ENCODE data around the gene DIP2C. TPM values are rescaled to one million over a fixed set of nuclear protein-coding genes. Genes with fewer than 3 reads are reported as not detected.

DIP2C gene
- total RNA-seq, 1 experiment from 2014 or later, result 11.0 TPM

- ATAC-seq (no peak), DNase-seq (ENCODE audit: low spot score) (no peak)
- no peak overlapping the region for H3K27ac Mint-ChIP-seq
- ChIA-PET POLR2A (no interaction called here), CTCF (no interaction called here)
- H3K27me3 Mint-ChIP-seq (ENCODE audit: low read depth), result no peaks in the 10 kb centered on the region
- H3K36me3 Mint-ChIP-seq, result peaks cover 8% of the 10 kb centered on the region
- H3K9me3 Mint-ChIP-seq, result peaks cover 19% of the 10 kb centered on the region
- no peak for TF ChIP-seq SMAD3 (CRISPR knock-in tag; IDR thresholded peaks at IDR 0.05; ENCODE audit: borderline replicate concordance)
- no peak for TF ChIP-seq ZNF317 (CRISPR knock-in tag; IDR thresholded peaks at IDR 0.05; ENCODE audit: borderline replicate concordance, low read depth)
- TF ChIP-seq GRHL2 (CRISPR knock-in tag; IDR thresholded peaks at IDR 0.05; ENCODE audit: insufficient replicate concordance, severe bottlenecking), result no peak
- TF ChIP-seq NFE2L1 (CRISPR knock-in tag; IDR thresholded peaks at IDR 0.05), result no peak
- TF ChIP-seq SP1 (CRISPR knock-in tag; conservative IDR thresholded peaks at IDR 0.05), result no peak
- TF ChIP-seq TCF7 (CRISPR knock-in tag; IDR thresholded peaks at IDR 0.05; ENCODE audit: low read depth), result no peak
- TF ChIP-seq EMX1 (CRISPR knock-in tag; IDR thresholded peaks at IDR 0.05), result no peak
- TF ChIP-seq ZNF232 (CRISPR knock-in tag; IDR thresholded peaks at IDR 0.05), result no peak
- no peak for TF ChIP-seq ZNF423 (CRISPR knock-in tag; IDR thresholded peaks at IDR 0.05)
- no peak for TF ChIP-seq AR (CRISPR knock-in tag; IDR thresholded peaks at IDR 0.05)
- no peak for TF ChIP-seq CBFB (CRISPR knock-in tag; IDR thresholded peaks at IDR 0.05; ENCODE audit: low read depth)
- no peak for TF ChIP-seq GABPB1 (CRISPR knock-in tag; IDR thresholded peaks at IDR 0.05)
- H3K4me3 Mint-ChIP-seq, result no peak overlapping the region
- no peaks in the 10 kb centered on the region for H3K4me1 Mint-ChIP-seq
Observed at GRCh38 chr10:440127-440526, 249.3 kb downstream of the DIP2C start.

GRCh38 chr10:437698-438490 lies 251.6 kb downstream of the DIP2C start:
- no peak for DNase-seq (ENCODE audit: low spot score)
- Mint-ChIP-seq H3K27me3 (ENCODE audit: low read depth) (no peaks in the 10 kb centered on the region), H3K9me3 (peaks cover 12% of the 10 kb centered on the region), H3K4me3 (no peak overlapping the region), H3K36me3 (peaks cover 8% of the 10 kb centered on the region), H3K4me1 (no peaks in the 10 kb centered on the region; the same call in 1 of the 2 replicates), H3K27ac (peak overlapping the region; percentile 80)
- ChIA-PET CTCF (no interaction called here), POLR2A (no interaction called here)
- no peak for ATAC-seq
- no peak for TF ChIP-seq PRRX2 (CRISPR knock-in tag; IDR thresholded peaks at IDR 0.05)
- TF ChIP-seq TEAD1 (CRISPR knock-in tag; IDR thresholded peaks at IDR 0.05), result no peak
- no peak for TF ChIP-seq ZNF219 (CRISPR knock-in tag; IDR thresholded peaks at IDR 0.05; ENCODE audit: borderline replicate concordance)
- no peak for TF ChIP-seq ZNF423 (CRISPR knock-in tag; IDR thresholded peaks at IDR 0.05)
- TF ChIP-seq USF2 (CRISPR knock-in tag; IDR thresholded peaks at IDR 0.05), result no peak
- no peak for TF ChIP-seq RELA (CRISPR knock-in tag; IDR thresholded peaks at IDR 0.05; ENCODE audit: borderline replicate concordance)

GRCh38 chr10:436911-437665 lies 252.4 kb downstream of the DIP2C start:
- ATAC-seq (no peak; the same call in 1 of the 2 replicates), DNase-seq (ENCODE audit: low spot score) (peak; percentile 61)
- Mint-ChIP-seq H3K27ac (peak overlapping the region; percentile 80), H3K27me3 (ENCODE audit: low read depth) (no peaks in the 10 kb centered on the region), H3K36me3 (peaks cover 9% of the 10 kb centered on the region), H3K9me3 (peaks cover 20% of the 10 kb centered on the region), H3K4me1 (no peaks in the 10 kb centered on the region; the same call in 1 of the 2 replicates), H3K4me3 (no peak overlapping the region)
- ChIA-PET CTCF (interaction anchor here (0.6 to 1.0 kb wide), 3 partner anchors 17 to 373 kb away, joined by 3 to 4 read pairs (median 3); no protein-coding TSS in a partner anchor), POLR2A (no interaction called here)
- no peak for TF ChIP-seq ZNF219 (CRISPR knock-in tag; IDR thresholded peaks at IDR 0.05; ENCODE audit: borderline replicate concordance)
- no peak for TF ChIP-seq NR3C1 (CRISPR knock-in tag; conservative IDR thresholded peaks at IDR 0.05; ENCODE audit: low read depth)
- no peak for TF ChIP-seq ERG (CRISPR knock-in tag; IDR thresholded peaks at IDR 0.05)
- no peak for TF ChIP-seq ZNF532 (CRISPR knock-in tag; IDR thresholded peaks at IDR 0.05; ENCODE audit: borderline replicate concordance)

All from WTC11 (cell line).